SK-N-SH (cell line): ENCODE results near the gene IL31. TPM values are rescaled to one million over a fixed set of nuclear protein-coding genes. Genes with fewer than 3 reads are reported as not detected.

ENCODE experiments used
- CTCF ChIA-PET: fragments of 300-600, 350-600 bp; formaldehyde crosslinking; extraction: SDS; loops from one replicate; lab custom pipeline; 2021; lab: Yijun Ruan, JAX
- POLR2A ChIA-PET: fragments of 350-600 bp; sonication (Branson Sonifier 250); formaldehyde crosslinking; extraction: SDS; loops from one replicate; lab custom pipeline; 2020; ENCODE audit warnings: antibody characterized with exemption, inconsistent platforms; lab: Yijun Ruan, JAX
- DNase-seq: peaks from one replicate; pipeline ENCODE4 v3.0.0; 2012
- H2AFZ ChIP-seq: fragments of 200-600 bp; sonication (generic); 2 replicates; pipeline ENCODE4 v1.8.1; 2016; ENCODE audit warnings: antibody characterized with exemption, mild to moderate bottlenecking, low read depth
- H3F3A ChIP-seq: fragments of 200-600 bp; sonication (generic); replicated peaks from 2 replicates; pipeline ENCODE3; 2016; ENCODE audit warnings: antibody characterized with exemption, mild to moderate bottlenecking; ENCODE audit not compliant: insufficient read depth
- H3K27ac ChIP-seq, 2 experiments: fragments of 200-500 bp in 1 of 2; fragments of 200-600 bp in 1 of 2; sonication (Bioruptor generic) in 1 of 2; sonication (generic), shearing (Covaris generic) in 1 of 2; 2 replicates each; pipeline versions ENCODE4 v1.5.1 to v1.6.1; 2014 to 2016; ENCODE audit warnings: low read depth in 2 of 2, inconsistent platforms in 1 of 2, low read length in 1 of 2, mild to moderate bottlenecking in 1 of 2, mixed read lengths in 1 of 2
- H3K27me3 ChIP-seq: fragments of 200-600 bp; sonication (generic), shearing (Covaris generic); 2 replicates; pipeline ENCODE4 v1.6.1; 2016; ENCODE audit warnings: mixed run types; ENCODE audit not compliant: insufficient read depth
- H3K36me3 ChIP-seq, 2 experiments: fragments of 200-500 bp in 1 of 2; fragments of 200-600 bp in 1 of 2; sonication (Bioruptor generic) in 1 of 2; sonication (generic) in 1 of 2; replicated peaks in 1 of 2; 2 replicates each; pipeline versions ENCODE3 to v1.5.1; 2014 to 2016; ENCODE audit warnings: low read length in 1 of 2, mild to moderate bottlenecking in 1 of 2; ENCODE audit not compliant: insufficient read depth in 2 of 2, control insufficient read depth in 1 of 2
- H3K4me1 ChIP-seq, 2 experiments: fragments of 200-500 bp in 1 of 2; fragments of 200-600 bp in 1 of 2; sonication (Bioruptor generic) in 1 of 2; sonication (generic), shearing (Covaris generic) in 1 of 2; 2 replicates each; pipeline versions ENCODE4 v1.5.1 to v1.6.1; 2014 to 2016; ENCODE audit warnings: low read depth in 1 of 2, low read length in 1 of 2, mixed run types in 1 of 2; ENCODE audit not compliant: insufficient read depth in 2 of 2, control insufficient read depth in 1 of 2
- H3K4me2 ChIP-seq: fragments of 200-600 bp; sonication (generic), shearing (Covaris generic); 2 replicates; pipeline ENCODE4 v1.6.1; 2017; ENCODE audit warnings: mixed run types
- H3K4me3 ChIP-seq, 2 experiments: fragments of 200-500 bp in 1 of 2; fragments of 200-600 bp in 1 of 2; sonication (Bioruptor generic) in 1 of 2; sonication (generic), shearing (Covaris generic) in 1 of 2; 2 replicates each; pipeline versions ENCODE4 v1.5.1 to v1.8.1; 2014 to 2016; ENCODE audit warnings: low read depth in 2 of 2, inconsistent platforms in 1 of 2, low read length in 1 of 2, mild to moderate bottlenecking in 1 of 2, mixed read lengths in 1 of 2, moderate library complexity in 1 of 2
- H3K79me2 ChIP-seq: fragments of 200-600 bp; sonication (generic); 2 replicates; pipeline ENCODE4 v1.8.1; 2017; ENCODE audit warnings: mild to moderate bottlenecking; ENCODE audit not compliant: insufficient read depth
- H3K9ac ChIP-seq: fragments of 200-600 bp; sonication (generic); 2 replicates; pipeline ENCODE4 v1.6.1; 2017; ENCODE audit warnings: mixed run types
- H3K9me2 ChIP-seq: fragments of 200-600 bp; sonication (generic); 2 replicates; pipeline ENCODE4 v1.6.1; 2017; ENCODE audit warnings: mixed run types
- H3K9me3 ChIP-seq: fragments of 200-600 bp; sonication (generic); 2 replicates; pipeline ENCODE4 v1.6.1; 2017; ENCODE audit warnings: mixed run types, mild to moderate bottlenecking, moderate library complexity
- H4K20me1 ChIP-seq: fragments of 200-600 bp; sonication (generic); 2 replicates; pipeline ENCODE4 v1.6.1; 2017; ENCODE audit warnings: mild to moderate bottlenecking, mixed run types; ENCODE audit not compliant: insufficient read depth
- CHD2 ChIP-seq: fragments of 150-350 bp; IDR thresholded peaks from 2 replicates; pipeline ENCODE4 v1.6.1; 2018; ENCODE audit warnings: low read length; ENCODE audit not compliant: partially characterized antibody
- CTCF ChIP-seq: fragments of 200-600 bp; sonication (generic); IDR thresholded peaks from 2 replicates; pipeline ENCODE4 v1.6.1; 2017; ENCODE audit warnings: antibody characterized with exemption, mild to moderate bottlenecking, moderate library complexity
- EZH2phosphoT487 ChIP-seq: fragments of 200-600 bp; sonication (generic); IDR thresholded peaks from 2 replicates; pipeline ENCODE4 v1.6.1; 2017; ENCODE audit warnings: low read depth, mixed run types, mild to moderate bottlenecking, antibody characterized with exemption, moderate library complexity, borderline replicate concordance
- FOSL2 ChIP-seq: IDR thresholded peaks from 2 replicates; pipeline ENCODE4 v1.4.0; 2012; ENCODE audit warnings: low read depth, mild to moderate bottlenecking, moderate library complexity, borderline replicate concordance
- FOXJ3 ChIP-seq: sonication (generic); formaldehyde crosslinking; IDR thresholded peaks from 2 replicates; pipeline ENCODE4 v1.5.1; 2020; ENCODE audit warnings: mild to moderate bottlenecking, missing genetic modification reagents
- GATA2 ChIP-seq: sonication (generic); formaldehyde crosslinking; IDR thresholded peaks from 2 replicates; pipeline ENCODE4 v1.5.0; 2020; ENCODE audit warnings: mild to moderate bottlenecking, missing genetic modification reagents
- IRF3 ChIP-seq: fragments of 150-350 bp; IDR thresholded peaks from 2 replicates; pipeline ENCODE4 v1.6.1; 2016; ENCODE audit warnings: mild to moderate bottlenecking, low read depth, low read length
- MAX ChIP-seq: IDR thresholded peaks from 2 replicates; pipeline ENCODE4 v1.4.0; 2012; ENCODE audit warnings: low read depth
- MEF2A ChIP-seq: IDR thresholded peaks from 2 replicates; pipeline ENCODE4 v1.4.0; 2012; ENCODE audit warnings: low read depth, borderline replicate concordance
- NRF1 ChIP-seq: IDR thresholded peaks from 2 replicates; pipeline ENCODE4 v1.6.1; 2012; ENCODE audit warnings: low read depth, mild to moderate bottlenecking, low read length
- PBX3 ChIP-seq: IDR thresholded peaks from 2 replicates; pipeline ENCODE4; 2012
- RCOR1 ChIP-seq: fragments of 150-350 bp; IDR thresholded peaks from 2 replicates; pipeline ENCODE4 v1.6.1; 2017; ENCODE audit warnings: antibody characterized with exemption, low read length
- REST ChIP-seq: IDR thresholded peaks from 2 replicates; pipeline ENCODE4 v1.6.1; 2012; ENCODE audit warnings: mild to moderate bottlenecking, low read depth, low read length, moderate library complexity
- RFX5 ChIP-seq: IDR thresholded peaks from 2 replicates; pipeline ENCODE4 v1.6.1; 2012; ENCODE audit warnings: mild to moderate bottlenecking, improper control_type of control experiment, low read length
- RXRA ChIP-seq: IDR thresholded peaks from 2 replicates; pipeline ENCODE4 v1.4.0; 2012; ENCODE audit warnings: low read depth, mild to moderate bottlenecking, borderline replicate concordance
- SMC3 ChIP-seq: IDR thresholded peaks from 2 replicates; pipeline ENCODE4 v1.6.1; 2012; ENCODE audit warnings: low read depth, low read length, improper control_type of control experiment
- TEAD4 ChIP-seq: IDR thresholded peaks from 2 replicates; pipeline ENCODE4 v1.4.0; 2012; ENCODE audit warnings: mild to moderate bottlenecking, borderline replicate concordance; ENCODE audit not compliant: insufficient read depth
- USF1 ChIP-seq: IDR thresholded peaks from 2 replicates; pipeline ENCODE4 v1.4.0; 2012; ENCODE audit warnings: low read depth, borderline replicate concordance
- WGBS: methylation state at CpG from one replicate; pipeline ENCODE4 v1.1.6; 2017; ENCODE audit warnings: low lambda C conversion rate; 5-methylcytosine and 5-hydroxymethylcytosine counted together
- polyA plus RNA-seq, 3 experiments: library from polyadenylated mRNA; depleted of rRNA; stranded (reverse); fragments of >200 nt; gene quantifications; 2 replicates each; pipeline ENCODE4 v1.2.3, GENCODE V29; 2012

The IL31 gene
- polyA plus RNA-seq, 1 of the 3 experiments (the other 2 are of a cell fraction): not detected

- 90% methylated on average over 11 of the region's 11 CpGs for WGBS
- Histone ChIP-seq H3K79me2 (no peaks in the 10 kb centered on the region), H3K9me2 (no peaks in the 10 kb centered on the region), H4K20me1 (no peaks in the 10 kb centered on the region), H3K9ac (no peak overlapping the region), H3K9me3 (no peaks in the 10 kb centered on the region; the same call in 1 of the 2 replicates), H3F3A (no peaks in the 10 kb centered on the region), H3K27me3 (no peaks in the 10 kb centered on the region), H2AFZ (no peak overlapping the region), H3K4me1 (no peaks in the 10 kb centered on the region), H3K27ac (no peak overlapping the region), H3K4me3 (no peak overlapping the region), H3K36me3 (no peaks in the 10 kb centered on the region), H3K4me2 (no peak overlapping the region)
- POLR2A ChIA-PET: no interaction called here
- DNase-seq: no peak
- TF ChIP-seq MEF2A (no peak), USF1 (no peak), CTCF (no peak), FOSL2 (no peak), FOXJ3 (CRISPR knock-in tag) (no peak), RFX5 (no peak), SMC3 (no peak), RCOR1 (no peak), PBX3 (no peak), GATA2 (no peak), NRF1 (no peak), REST (no peak), MAX (no peak), RXRA (no peak), TEAD4 (no peak), CHD2 (no peak), IRF3 (no peak), EZH2phosphoT487 (no peak)
- CTCF ChIA-PET: interaction anchor here (0.6 to 4.9 kb wide), 8 partner anchors 10 to 163 kb away, joined by 3 to 85 read pairs (median 18); partner anchors contain the start of gene B3GNT4
These were observed 18.4 kb upstream of the IL31 start for GRCh38 chr12:122192441-122192840.
